GM21367 (cell line): ENCODE measurements around the gene EXOG.
A peak's percentile ranks its signal among the peaks of the same experiment; 100 is the strongest.

Source experiments
- ATAC-seq: cut with Tn5 transposase; IDR thresholded peaks from one replicate; pipeline ENCODE4 v1.9.1; 2021; ENCODE audit not compliant: unreplicated experiment

The EXOG gene

GRCh38 chr3:38472342-38472741 is 23.8 kb upstream of the EXOG start:
- ATAC-seq, result no peak

GRCh38 chr3:38473229-38473628 is 22.9 kb upstream of the EXOG start:
- no peak for ATAC-seq

DNA sequence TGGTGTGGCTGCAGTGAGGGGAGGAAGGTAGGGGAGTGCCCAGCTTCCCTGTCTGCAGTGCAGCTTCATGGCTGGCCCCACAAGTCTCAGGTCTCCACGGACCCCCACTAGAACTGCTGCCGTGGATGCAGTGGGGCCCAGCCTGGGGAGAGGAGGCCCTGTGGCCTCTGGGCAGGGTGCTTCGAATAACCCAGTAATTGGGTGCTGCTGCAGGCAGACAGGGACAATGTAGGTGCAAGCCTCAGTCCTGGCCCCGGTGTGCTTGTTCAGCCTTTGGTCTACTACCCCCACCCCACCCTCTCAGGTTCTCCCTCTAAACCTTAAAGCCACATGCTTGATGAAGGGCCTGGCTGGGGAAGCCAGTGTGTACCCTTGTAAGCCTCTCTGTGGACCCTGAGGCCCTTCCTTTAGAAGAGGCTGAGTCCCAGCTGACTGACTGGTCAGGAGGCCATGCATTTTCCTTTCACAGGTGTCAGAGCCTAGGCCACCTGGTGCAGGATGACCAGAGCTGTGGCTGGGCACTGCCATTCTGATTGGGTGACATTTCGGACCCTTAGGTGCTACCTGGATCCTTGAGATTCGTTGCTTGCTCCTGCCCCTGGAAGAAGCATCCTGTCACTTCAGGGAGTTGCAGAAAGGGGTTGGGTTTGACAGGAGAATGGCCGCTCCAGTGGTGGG is 21.1 kb upstream of the EXOG start:
- ATAC-seq, result no peak

GRCh38 chr3:38475716-38476115 is 20.4 kb upstream of the EXOG start:
- ATAC-seq, result no peak

DNA sequence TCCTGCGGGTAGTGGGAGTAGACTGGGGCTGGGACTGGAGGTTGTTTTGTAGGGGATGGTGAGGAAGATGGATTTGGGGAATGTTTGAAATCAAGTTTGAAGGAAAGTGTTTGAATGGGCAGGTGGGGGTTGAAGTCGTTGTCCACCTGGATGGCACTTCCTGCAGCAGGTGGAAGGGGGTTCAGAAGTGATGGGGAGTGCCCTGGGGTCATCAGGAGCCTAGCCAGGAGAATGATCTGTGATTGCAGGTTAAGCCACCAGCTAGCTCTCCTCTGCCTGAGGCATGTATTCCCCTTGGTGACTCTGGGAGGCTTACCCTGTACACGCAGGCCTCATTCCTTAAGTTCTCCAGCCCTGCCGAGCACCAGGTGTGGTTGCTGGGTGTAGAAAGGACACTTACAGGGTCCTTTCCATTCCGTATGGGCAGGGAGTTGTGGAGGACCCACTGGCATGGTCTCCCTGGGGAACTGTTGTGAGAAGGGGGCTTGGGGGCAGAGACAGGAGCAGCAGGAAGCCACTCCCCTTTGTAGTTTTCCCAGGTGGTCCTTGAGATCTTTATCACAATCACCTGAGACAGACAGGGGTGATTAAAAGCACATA is 19.9 kb upstream of the EXOG start:
- ATAC-seq, result no peak

- ATAC-seq, result no peak
Measured at GRCh38 chr3:38477057-38477820, 18.9 kb upstream of the EXOG start.

DNA sequence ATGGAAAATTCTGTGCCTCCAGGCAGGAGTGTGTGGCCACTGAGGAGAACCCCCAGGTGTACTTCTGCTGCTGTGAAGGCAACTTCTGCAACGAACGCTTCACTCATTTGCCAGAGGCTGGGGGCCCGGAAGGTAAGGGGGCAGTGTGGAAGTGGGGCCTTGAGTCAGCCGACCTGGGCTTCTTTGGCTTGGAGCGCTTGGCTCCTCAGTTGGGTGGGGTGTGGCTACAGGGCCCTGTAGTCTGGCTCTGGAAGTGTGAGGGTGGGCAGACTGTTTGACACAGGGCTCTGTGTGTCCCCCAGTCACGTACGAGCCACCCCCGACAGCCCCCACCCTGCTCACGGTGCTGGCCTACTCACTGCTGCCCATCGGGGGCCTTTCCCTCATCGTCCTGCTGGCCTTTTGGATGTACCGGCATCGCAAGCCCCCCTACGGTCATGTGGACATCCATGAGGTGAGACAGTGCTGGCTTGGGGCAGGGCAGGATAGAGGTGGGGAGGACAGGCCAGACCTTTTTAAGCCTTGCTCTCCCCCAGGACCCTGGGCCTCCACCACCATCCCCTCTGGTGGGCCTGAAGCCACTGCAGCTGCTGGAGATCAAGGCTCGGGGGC is 18.2 kb upstream of the EXOG start:
- no peak for ATAC-seq

GRCh38 chr3:38478901-38479300 is 17.2 kb upstream of the EXOG start:
- no peak for ATAC-seq

DNA sequence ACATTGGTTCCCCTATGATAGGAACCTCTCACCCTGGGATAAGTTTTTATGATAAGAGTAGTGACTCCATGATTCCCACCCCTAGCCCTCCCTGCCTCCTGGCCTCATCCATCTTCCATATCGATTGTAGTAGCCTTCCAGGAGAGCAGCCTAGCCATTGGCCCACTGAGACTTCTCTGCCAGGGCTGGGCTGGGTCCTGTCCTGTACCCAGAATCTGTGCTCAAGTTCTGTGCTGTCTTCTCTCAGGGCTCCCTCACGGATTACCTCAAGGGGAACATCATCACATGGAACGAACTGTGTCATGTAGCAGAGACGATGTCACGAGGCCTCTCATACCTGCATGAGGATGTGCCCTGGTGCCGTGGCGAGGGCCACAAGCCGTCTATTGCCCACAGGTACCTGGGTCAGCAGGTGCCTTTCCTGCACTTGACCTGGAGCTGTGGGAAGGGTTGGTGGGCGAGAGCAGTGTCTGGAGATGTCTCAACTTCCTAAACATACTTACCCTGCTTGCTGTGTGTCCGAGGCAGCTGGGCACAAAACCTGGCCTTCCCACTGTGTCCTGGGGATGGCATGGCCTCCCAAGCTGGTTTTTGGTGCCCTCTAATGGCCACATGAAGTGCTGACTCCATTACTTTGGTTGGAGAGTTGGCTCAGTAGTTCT is 16.6 kb upstream of the EXOG start:
- peak; percentile 56 for ATAC-seq

DNA sequence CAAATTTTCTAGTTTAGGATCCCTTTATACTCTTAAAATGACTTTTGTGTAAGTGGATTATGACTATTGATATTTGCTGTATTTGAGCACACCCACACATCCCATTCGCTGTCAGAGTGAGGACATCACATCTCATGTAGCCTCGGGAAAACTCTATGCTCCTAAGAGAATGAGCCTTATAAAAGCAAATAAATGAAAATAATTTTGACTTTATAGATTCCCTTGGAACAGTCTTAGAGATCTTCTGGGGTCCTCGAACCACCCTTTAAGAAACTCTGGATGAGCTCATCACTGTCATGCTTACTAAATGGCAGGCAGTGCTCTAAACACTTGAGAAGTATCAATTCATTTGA is 16.1 kb upstream of the EXOG start:
- no peak for ATAC-seq

- ATAC-seq, result no peak
Measured at GRCh38 chr3:38480930-38481329, 15.2 kb upstream of the EXOG start.

DNA sequence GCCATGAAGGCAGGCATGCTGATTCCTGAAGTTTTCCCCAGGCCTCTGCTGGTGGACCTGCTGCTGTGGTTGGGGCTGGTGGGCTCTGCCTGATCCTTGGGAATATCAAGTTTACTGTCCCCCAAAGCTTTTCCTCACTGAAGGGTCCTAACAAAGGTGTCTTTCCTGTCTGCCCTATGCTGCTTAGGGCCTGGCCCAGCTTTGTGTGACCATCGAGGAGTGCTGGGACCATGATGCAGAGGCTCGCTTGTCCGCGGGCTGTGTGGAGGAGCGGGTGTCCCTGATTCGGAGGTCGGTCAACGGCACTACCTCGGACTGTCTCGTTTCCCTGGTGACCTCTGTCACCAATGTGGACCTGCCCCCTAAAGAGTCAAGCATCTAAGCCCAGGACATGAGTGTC is 13.2 kb upstream of the EXOG start:
- ATAC-seq, result no peak

GRCh38 chr3:38487323-38487722 is 8.8 kb upstream of the EXOG start:
- peak; percentile 54 for ATAC-seq

DNA sequence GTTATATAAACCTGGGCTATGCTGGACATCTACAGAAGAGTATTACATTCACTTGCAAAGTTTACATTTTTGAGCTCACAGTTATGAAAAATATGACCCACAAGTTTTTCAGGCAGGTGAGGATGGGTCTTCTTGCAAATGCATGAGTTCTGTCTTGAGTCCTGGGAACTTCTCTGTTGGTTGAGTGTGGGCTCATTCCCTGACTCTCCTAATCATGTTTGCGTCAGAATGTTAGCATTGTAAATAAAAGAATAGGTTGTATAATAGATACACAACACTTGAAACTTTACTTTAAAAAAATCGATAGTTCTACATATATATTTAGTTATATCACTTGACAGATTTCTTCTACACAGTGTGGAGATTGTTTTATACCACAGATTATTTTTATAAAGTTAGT is 7.2 kb upstream of the EXOG start:
- ATAC-seq, result no peak

- no peak for ATAC-seq
Measured at GRCh38 chr3:38489766-38490165, 6.4 kb upstream of the EXOG start.

- ATAC-seq, result no peak
Measured at GRCh38 chr3:38490281-38491030, 5.7 kb upstream of the EXOG start.

GRCh38 chr3:38491215-38491614 is 4.9 kb upstream of the EXOG start:
- no peak for ATAC-seq

GRCh38 chr3:38493031-38493430 is 3.1 kb upstream of the EXOG start:
- ATAC-seq, result no peak

DNA sequence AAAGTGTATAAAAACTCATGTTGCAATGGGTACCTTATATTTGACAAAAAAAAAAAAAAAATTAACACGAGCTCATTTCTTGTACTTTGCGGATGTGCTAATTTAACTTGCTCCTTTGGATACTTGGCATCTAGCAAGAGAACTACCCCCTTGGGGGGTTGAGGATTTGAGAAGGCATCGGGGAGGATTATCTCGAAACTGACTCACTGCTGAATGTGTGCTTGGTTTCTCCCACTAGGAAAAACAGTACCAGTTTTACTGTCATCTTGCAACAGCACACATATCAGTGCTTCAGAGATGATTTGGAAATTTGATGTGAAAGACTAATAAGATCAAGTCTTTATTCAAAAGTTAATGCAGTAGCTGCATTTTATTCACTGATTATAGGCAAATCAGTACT is 891 bp downstream of the EXOG start:
- ATAC-seq, result no peak

DNA sequence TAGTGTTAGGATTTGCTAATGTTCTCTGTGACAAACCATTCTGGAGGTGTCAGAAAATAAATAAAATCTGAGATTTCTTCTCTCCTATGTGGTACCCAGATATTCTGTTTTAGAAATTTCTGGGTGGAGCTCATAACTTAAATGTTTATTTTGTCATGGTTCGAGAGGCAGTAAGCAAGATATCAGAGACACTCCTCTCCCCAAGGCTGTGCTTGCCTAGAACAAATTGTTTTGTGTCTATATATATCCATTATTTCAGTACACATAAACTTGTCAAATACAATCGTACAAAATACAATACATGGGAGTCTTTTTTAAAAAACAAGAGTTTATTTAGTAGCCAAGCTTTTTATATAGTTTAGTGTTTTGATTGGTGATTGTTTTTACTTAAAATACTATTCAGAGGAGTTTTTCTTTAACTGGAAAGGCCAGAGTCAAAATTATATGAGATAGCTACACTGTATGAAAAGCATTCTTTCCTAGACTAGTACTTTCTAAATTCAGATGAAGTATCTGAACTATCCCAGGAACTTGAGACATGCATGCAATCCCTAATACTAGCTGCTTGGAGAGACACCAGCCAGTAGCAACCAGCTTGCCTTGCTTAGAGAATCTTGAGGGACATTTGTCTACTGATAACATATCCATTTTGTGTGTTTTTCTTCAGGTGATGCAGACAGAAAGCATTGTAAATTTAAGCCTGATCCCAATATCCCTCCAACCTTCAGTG is 4.7 kb downstream of the EXOG start:
- no peak for ATAC-seq
